H54 (cell line): ENCODE data around the gene SAMMSON.

ENCODE experiments used
- DNase-seq: peaks from one replicate; pipeline ENCODE4 v3.0.0; 2011; ENCODE audit warnings: low spot score, mixed read lengths; ENCODE audit not compliant: insufficient read length
- FAIRE-seq: peaks from 3 replicates; lab custom pipeline; 2011; peaks lifted over from hg19 to GRCh38; lab: Jason Lieb, UNC
- POLR2A ChIP-seq: IDR thresholded peaks from 2 replicates; pipeline ENCODE4 v1.6.1; 2011; ENCODE audit warnings: low read depth, mild to moderate bottlenecking, low read length

Gene SAMMSON

DNA sequence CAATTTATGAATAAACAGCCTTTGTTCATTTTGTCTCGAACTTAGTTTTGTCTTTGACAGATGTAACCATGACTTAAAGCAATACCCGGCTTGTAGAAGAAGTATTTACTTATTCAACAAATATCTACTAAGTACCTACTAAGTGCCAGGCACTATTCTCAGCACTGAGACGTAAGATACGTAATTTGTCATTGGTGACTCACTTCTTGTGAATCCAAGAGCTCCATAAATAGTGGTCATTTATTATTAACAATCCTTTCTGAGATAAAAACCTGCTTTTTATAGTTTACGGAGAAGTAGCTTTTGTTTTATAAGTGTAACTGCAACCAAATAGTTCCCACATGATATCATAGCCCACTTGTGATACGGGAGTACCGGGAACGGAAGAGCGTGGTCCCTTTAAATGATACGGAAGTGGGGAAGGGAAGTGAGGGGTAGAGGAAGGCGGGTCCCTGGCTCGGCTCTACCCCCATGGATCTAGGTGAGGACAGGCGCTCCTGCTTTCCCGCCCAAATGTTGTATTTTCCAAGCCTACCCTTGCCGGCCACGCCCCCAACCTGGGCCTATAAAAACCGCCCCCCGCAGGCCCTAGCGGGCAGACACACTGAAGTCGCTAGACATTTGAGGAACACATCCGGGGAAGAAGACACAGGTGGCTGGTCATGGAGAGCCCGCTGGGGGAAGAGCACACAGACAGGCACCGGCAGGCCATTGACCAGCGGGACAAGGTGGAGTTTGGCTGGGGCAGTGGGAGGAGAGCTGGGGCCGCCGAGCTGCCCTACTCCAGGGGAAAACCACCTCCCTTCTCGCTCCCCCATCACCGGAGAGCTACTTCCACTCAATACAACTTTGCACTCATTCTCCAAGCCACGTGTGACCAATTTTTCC is at the start of gene SAMMSON:
Gene SAMMSON, plus strand, starts transcription at position 594 of the 888 bp plus-strand sequence.
- FAIRE-seq (no peak), DNase-seq (no peak)
- TF ChIP-seq POLR2A = no peak

DNA sequence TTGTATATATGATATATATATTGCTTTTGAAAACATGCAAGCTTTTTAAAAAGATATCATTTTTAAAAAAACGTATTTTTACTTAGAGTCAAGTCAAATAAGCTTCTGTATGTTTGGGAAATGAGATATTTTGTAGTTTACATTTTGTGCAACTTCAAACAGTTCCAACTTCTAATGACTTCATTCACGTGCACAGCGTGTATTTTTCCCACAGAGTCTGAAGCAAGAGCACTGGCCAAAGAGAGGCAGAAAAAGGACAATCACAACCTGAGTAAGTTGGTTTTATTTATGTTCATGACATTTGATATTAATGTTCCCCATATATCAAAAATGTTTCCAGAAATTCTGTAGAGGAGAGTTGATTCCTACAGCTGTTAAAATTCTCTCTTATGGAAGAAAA is 47.9 kb upstream of the SAMMSON start:
- DNase-seq = no peak
- no peak for TF ChIP-seq POLR2A
- no peak for FAIRE-seq

DNA sequence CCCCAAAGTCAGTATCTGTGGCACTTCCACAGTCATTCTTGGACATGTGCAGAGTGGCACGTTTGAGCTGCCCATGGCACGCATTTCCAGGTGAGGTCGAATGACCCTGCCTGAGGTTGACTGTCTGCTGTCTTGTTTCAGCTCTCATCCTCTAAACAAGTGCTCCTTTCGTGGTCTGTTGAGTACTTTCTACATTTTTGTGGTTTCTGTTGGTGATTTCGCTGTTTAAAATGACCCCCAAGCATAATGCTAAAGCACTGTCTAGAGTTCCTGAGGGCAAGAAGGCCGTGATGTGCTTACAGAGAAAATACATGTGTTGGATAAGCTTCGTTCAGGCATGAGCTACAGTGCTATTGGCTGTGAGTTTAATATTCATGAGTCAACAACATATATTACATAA is 40.0 kb upstream of the SAMMSON start:
- DNase-seq (no peak), FAIRE-seq (no peak)
- TF ChIP-seq POLR2A = no peak

DNA sequence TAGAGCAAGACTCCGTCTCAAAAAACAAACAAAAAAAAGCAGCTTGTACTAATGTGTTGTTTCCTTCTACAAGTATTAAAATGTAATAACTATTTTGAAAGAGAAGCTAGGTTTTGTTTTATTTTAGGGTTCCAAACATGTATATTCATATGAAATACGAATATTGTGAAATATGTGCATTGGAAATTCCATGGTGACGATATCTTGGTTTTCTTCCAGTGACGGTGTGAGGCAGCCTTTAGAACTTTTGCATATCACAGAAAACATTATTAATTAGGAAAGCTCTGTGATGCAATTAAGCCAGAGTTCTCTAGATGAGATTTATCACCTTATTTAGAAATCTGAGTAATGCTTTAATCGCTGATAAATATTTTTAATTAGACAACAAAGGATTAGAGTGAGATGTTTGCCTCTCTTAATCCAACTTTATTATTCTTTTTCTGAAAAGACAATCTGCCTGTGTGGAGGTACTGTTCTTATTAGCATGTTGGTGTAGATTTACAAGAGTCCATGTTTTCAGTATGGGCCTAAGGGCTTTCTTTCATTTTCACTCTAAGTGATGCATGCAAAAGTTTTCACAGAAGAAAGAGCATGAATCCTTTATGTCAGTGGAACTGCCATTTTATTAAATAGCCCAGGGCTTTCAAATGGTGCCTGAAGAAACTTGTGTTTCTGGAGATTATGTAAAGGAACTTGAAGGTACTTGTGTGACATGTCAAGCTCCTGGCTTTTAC is 37.7 kb upstream of the SAMMSON start:
- TF ChIP-seq POLR2A = no peak
- DNase-seq = no peak
- FAIRE-seq = no peak

- no peak for FAIRE-seq
- TF ChIP-seq POLR2A = no peak
- DNase-seq = no peak
Measured at GRCh38 chr3:69963643-69964042, 35.9 kb upstream of the SAMMSON start.

GRCh38 chr3:69967156-69967555 is 32.4 kb upstream of the SAMMSON start:
- TF ChIP-seq POLR2A = no peak
- FAIRE-seq = no peak
- no peak for DNase-seq

GRCh38 chr3:69970827-69971226 is 28.7 kb upstream of the SAMMSON start:
- no peak for TF ChIP-seq POLR2A
- DNase-seq (no peak), FAIRE-seq (no peak)

DNA sequence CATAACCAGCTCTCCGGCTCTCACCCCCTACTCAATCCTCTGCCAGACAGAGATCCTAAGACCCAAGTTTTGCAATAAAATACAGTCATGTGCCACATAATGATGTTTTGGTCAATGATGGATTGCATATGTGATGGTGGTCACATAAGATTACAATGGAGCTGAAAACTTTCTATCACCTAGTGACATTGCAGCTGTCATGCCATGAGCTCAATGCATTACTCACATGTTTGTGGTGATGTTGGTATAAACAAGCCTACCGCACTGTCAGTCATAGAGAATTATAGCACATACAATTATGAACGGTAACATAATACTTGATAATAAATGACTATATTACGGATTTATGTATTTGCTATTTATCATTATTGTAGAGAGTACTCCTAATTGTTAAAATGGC is 26.9 kb upstream of the SAMMSON start:
- DNase-seq (no peak), FAIRE-seq (no peak)
- no peak for TF ChIP-seq POLR2A

DNA sequence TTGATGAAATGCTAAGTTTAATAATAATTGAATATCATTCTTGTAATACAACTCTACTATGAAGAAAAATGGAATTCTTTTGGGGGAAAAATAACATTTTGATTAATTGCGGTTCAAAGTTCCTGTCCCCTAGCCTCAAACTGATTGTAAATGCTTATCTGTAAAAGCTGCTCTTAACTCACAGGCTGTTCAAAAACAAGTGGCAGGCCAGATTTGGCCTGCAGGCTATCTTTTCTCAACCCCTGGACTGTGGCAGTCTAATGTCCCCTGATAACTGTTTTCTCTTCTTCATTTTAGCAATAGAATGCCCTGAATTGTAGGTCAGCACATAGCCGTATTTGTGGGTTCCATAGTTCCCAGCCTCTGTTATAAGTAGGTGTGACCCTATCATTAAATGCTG is 23.5 kb upstream of the SAMMSON start:
- DNase-seq (no peak), FAIRE-seq (no peak)
- no peak for TF ChIP-seq POLR2A

DNA sequence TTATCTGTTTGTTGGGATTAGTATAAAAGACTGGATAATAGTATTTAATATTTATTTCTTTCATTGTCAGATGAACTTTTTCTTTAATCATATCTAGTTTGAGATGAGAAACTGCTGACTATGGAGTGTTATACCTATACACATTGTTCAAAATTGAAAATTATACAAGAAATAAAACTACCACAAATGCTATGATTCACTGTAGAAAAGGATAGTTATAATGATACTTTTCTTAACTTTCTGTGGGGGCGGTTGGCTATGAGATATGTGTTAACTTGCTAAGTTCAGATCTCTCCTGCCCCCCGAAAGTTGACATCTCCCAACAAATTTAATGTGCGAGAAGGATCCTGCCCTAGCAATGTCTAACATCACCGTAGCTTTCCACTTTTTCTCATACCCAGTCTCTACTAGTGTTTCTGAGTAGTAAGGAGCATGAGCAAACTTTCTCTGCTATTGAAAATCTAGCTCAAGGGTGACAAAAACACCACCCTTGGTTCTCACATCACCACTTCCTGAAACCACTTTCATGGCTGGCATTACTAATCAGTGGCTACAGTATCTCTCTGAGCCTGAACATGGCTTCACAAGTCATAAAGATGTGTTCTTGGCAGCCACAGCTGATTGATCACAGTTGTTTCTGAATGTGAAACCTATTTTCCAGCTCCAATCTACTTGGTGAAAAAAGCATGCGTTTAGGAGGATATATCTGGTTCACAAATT is 15.8 kb upstream of the SAMMSON start:
- FAIRE-seq (no peak), DNase-seq (no peak)
- TF ChIP-seq POLR2A = no peak

DNA sequence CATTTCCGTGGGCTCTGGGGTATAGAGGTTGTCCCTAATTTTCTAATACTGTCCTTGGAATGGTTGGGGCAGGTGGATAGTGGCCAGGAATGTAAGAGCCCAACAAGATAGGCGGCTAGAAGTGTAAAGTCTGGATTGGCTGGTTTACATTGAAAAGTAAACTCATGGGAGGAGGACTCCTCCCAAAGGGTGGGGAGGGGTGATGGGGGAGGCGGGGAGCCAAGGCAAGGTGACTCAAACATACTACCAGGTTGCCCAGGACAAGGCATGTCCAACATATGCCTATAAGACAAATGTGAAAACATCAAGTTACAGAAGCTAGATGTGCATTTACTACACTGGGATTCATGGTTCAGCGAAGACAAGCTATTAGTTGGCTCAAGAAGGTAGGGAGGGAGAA is 14.3 kb upstream of the SAMMSON start:
- DNase-seq (no peak), FAIRE-seq (no peak)
- TF ChIP-seq POLR2A = no peak

DNA sequence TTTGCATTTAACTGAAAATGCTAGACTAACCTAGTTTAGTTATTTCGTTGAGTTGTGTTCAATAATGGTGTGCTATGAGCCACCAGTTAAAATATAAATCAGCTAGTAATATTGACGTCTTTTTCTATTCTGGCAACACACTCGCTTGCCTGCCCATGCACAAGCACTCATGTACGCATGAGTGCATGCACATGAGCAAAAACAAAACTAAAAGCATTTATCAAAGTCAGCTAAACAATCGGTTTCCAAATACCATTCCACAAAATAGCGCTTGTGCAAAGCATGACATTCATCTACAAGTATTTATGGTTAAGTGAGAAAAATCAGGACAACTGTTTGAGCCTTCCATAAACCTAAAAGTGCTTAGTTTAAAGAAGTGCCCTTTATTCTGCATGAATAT is 13.1 kb upstream of the SAMMSON start:
- DNase-seq (no peak), FAIRE-seq (no peak)
- no peak for TF ChIP-seq POLR2A

- no peak for DNase-seq
- no peak for TF ChIP-seq POLR2A
- FAIRE-seq = no peak
Measured at GRCh38 chr3:69987833-69988232, 11.7 kb upstream of the SAMMSON start.

GRCh38 chr3:69993757-69994156 is 5.8 kb upstream of the SAMMSON start:
- TF ChIP-seq POLR2A = no peak
- no peak for FAIRE-seq
- DNase-seq = no peak
